K562 (cell line): ENCODE measurements around the gene GGNBP2. TPM values are rescaled to one million over a fixed set of nuclear protein-coding genes. Genes with fewer than 3 reads are reported as not detected.
A peak's percentile ranks its signal among the peaks of the same experiment; 100 is the strongest.

Experiments used
- ASH1L ChIP-seq: fragments of 450-650 bp; IDR thresholded peaks from 2 replicates; pipeline ENCODE4 v1.6.1; 2018; ENCODE audit warnings: borderline replicate concordance, mild to moderate bottlenecking, low read depth; ENCODE audit not compliant: partially characterized antibody
- CBFB ChIP-seq: sonication (generic); formaldehyde crosslinking; IDR thresholded peaks from 2 replicates; pipeline ENCODE4 v1.4.0; 2020; ENCODE audit warnings: mild to moderate bottlenecking, missing genetic modification reagents
- CBX1 ChIP-seq: sonication (generic); IDR thresholded peaks from 2 replicates; pipeline ENCODE4 v1.6.1; 2016; ENCODE audit warnings: antibody characterized with exemption, low read depth, mild to moderate bottlenecking
- CBX3 ChIP-seq, 2 experiments: IDR thresholded peaks; 1 replicate in 1 of 2; 2 replicates in 1 of 2; pipeline ENCODE4 v1.6.1; 2012; ENCODE audit warnings: inconsistent platforms in 2 of 2, low read length in 2 of 2, borderline replicate concordance in 1 of 2, control low read depth in 1 of 2
- CBX5 ChIP-seq: IDR thresholded peaks from 2 replicates; pipeline ENCODE4 v1.6.1; 2014; ENCODE audit warnings: low read depth, borderline replicate concordance
- CREM ChIP-seq: IDR thresholded peaks from 2 replicates; pipeline ENCODE4 v1.6.1; 2014; ENCODE audit warnings: antibody characterized with exemption, low read depth
- E2F1 ChIP-seq: sonication (generic); formaldehyde crosslinking; IDR thresholded peaks from 2 replicates; pipeline ENCODE4 v1.8.1; 2023; ENCODE audit warnings: mild to moderate bottlenecking, missing genetic modification reagents, moderate library complexity
- ELF1 ChIP-seq: fragments of 200-800 bp; sonication (Bioruptor generic); IDR thresholded peaks from 2 replicates; pipeline ENCODE4 v1.6.1; 2016; ENCODE audit warnings: missing genetic modification characterization, missing compliant biosample characterization
- FOXK2 ChIP-seq, 2 experiments: fragments of 450-650 bp; IDR thresholded peaks in 1 of 2; conservative IDR thresholded peaks in 1 of 2; 2 replicates each; pipeline ENCODE4 v1.6.1; 2016; ENCODE audit warnings: low read depth in 2 of 2, mild to moderate bottlenecking in 1 of 2
- GATAD2A ChIP-seq: fragments of 450-650 bp; IDR thresholded peaks from 2 replicates; pipeline ENCODE4 v1.6.1; 2017
- HDAC1 ChIP-seq, 2 experiments: fragments of 450-650 bp; IDR thresholded peaks; 2 replicates each; pipeline ENCODE4 v1.6.1; 2016 to 2017; ENCODE audit warnings: inconsistent platforms in 1 of 2, mild to moderate bottlenecking in 1 of 2, moderate library complexity in 1 of 2
- LARP7 ChIP-seq: fragments of 450-650 bp; IDR thresholded peaks from 2 replicates; pipeline ENCODE4 v1.6.1; 2016
- NFYB ChIP-seq: IDR thresholded peaks from 2 replicates; pipeline ENCODE4 v1.6.1; 2011; ENCODE audit warnings: mild to moderate bottlenecking, moderate library complexity; ENCODE audit not compliant: insufficient read length; ENCODE audit errors: extremely low read depth
- RCOR1 ChIP-seq, 2 experiments: IDR thresholded peaks; 2 replicates each; pipeline ENCODE4 v1.6.1; 2012; ENCODE audit warnings: low read depth in 2 of 2, low read length in 2 of 2, borderline replicate concordance in 1 of 2, improper control_type of control experiment in 1 of 2
- SIRT6 ChIP-seq: IDR thresholded peaks from one replicate; pipeline ENCODE4 v1.6.1; 2012; ENCODE audit warnings: low read depth, mild to moderate bottlenecking, control low read depth, inconsistent platforms, low read length, moderate library complexity
- TFAM ChIP-seq: fragments of 250-450 bp; sonication (Bioruptor Pico); conservative IDR thresholded peaks from 2 replicates; pipeline ENCODE4 v1.5.0; 2021; ENCODE audit warnings: mild to moderate bottlenecking, moderate library complexity
- ZBTB33 ChIP-seq: sonication (generic); formaldehyde crosslinking; IDR thresholded peaks from 2 replicates; pipeline ENCODE4 v1.8.1; 2023; ENCODE audit warnings: mild to moderate bottlenecking, missing genetic modification reagents
- ZBTB7A ChIP-seq: IDR thresholded peaks from 2 replicates; pipeline ENCODE4 v1.6.1; 2011; ENCODE audit warnings: low read depth, mild to moderate bottlenecking, low read length, moderate library complexity, borderline replicate concordance; ENCODE audit not compliant: control insufficient read depth
- ZFP91 ChIP-seq: sonication (generic); formaldehyde crosslinking; IDR thresholded peaks from 2 replicates; pipeline ENCODE4 v1.8.0; 2022; ENCODE audit warnings: mild to moderate bottlenecking, missing genetic modification reagents
- polyA plus RNA-seq, 8 experiments: library from polyadenylated mRNA; depleted of rRNA in 4 of 8; stranded (reverse) in 5 of 8; unstranded in 3 of 8; fragments of >200 nt; fragmentation: Nextera tagmentation in 2 of 8; fragmentation: Illumina TruSeq in 1 of 8; extraction: Ambion mirVana in 2 of 8; extraction: Trizol in 1 of 8; gene quantifications; 2 replicates each; pipeline versions ENCODE4 v1.2.1 to v1.2.3, GENCODE V29; 2011 to 2014; ENCODE audit warnings: inconsistent platforms in 1 of 8, missing spikeins in 1 of 8
- total RNA-seq, 7 experiments: library from RNA; depleted of rRNA in 6 of 7; stranded (reverse); fragments of >200 nt in 6 of 7; fragmentation: Illumina TruSeq in 2 of 7; extraction: Trizol in 2 of 7; gene quantifications; 2 replicates each; pipeline versions ENCODE4 v1.2.1 to v1.2.3, GENCODE V29; 2011 to 2021; ENCODE audit warnings: low replicate concordance in 1 of 7
- TF ChIP-seq, protein P1 (sequence below): fragments of 450-650 bp; IDR thresholded peaks from 2 replicates; pipeline ENCODE4 v1.6.1; 2017; ENCODE audit warnings: mild to moderate bottlenecking, moderate library complexity
- TF ChIP-seq, protein P2 (sequence below): IDR thresholded peaks from 2 replicates; pipeline ENCODE4 v1.6.1; 2014; ENCODE audit warnings: antibody characterized with exemption

GGNBP2 gene
- total and polyA plus RNA-seq, 9 of the 15 experiments (the other 6 are each of a cell fraction or from before 2014, with no cell fraction given) = 35.7 to 96.6 (median 64.1) TPM

- peak; percentile 93 for TF ChIP-seq ZBTB33 (CRISPR knock-in tag)
- no peak for TF ChIP-seq ELF1 (tag)
- TF ChIP-seq HDAC1 (IDR thresholded peaks at IDR 0.05) = no peak
- TF ChIP-seq LARP7 = no peak
- TF ChIP-seq TFAM (CRISPR knock-in tag) = no peak
- peak; percentile 42; the same call in 1 of the 2 replicates for TF ChIP-seq GATAD2A
- TF ChIP-seq FOXK2 (conservative IDR thresholded peaks at IDR 0.05 in 1 of 2, IDR thresholded peaks at IDR 0.05 in 1 of 2; ENCODE audit: low read depth in 2 of 2) = peak; percentile 56 to 73; a peak in 3 of 4 replicates
- no peak for TF ChIP-seq ASH1L
- TF ChIP-seq NFYB = no peak
- TF ChIP-seq SIRT6 = no peak
- TF ChIP-seq RCOR1 (IDR thresholded peaks at IDR 0.05; ENCODE audit: borderline replicate concordance in 1 of 2, low read depth in 2 of 2, low read length in 2 of 2) = peak in 1 of 2 experiments; percentile 77; a peak in 2 of 4 replicates
- TF ChIP-seq E2F1 (CRISPR knock-in tag) = no peak
- TF ChIP-seq CREM = peak; percentile 82
- TF ChIP-seq CBX1 = no peak
- TF ChIP-seq ZFP91 (CRISPR knock-in tag) = no peak
- peak in 1 of 2 experiments; percentile 41; a peak in 1 of 3 replicates for TF ChIP-seq CBX3 (IDR thresholded peaks at IDR 0.05; ENCODE audit: borderline replicate concordance in 1 of 2, low read length in 2 of 2)
- TF ChIP-seq CBFB (CRISPR knock-in tag) = no peak
- no peak for TF ChIP-seq CBX5
- TF ChIP-seq, protein P1, sequence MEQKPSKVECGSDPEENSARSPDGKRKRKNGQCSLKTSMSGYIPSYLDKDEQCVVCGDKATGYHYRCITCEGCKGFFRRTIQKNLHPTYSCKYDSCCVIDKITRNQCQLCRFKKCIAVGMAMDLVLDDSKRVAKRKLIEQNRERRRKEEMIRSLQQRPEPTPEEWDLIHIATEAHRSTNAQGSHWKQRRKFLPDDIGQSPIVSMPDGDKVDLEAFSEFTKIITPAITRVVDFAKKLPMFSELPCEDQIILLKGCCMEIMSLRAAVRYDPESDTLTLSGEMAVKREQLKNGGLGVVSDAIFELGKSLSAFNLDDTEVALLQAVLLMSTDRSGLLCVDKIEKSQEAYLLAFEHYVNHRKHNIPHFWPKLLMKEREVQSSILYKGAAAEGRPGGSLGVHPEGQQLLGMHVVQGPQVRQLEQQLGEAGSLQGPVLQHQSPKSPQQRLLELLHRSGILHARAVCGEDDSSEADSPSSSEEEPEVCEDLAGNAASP = no peak
- TF ChIP-seq, protein P2, sequence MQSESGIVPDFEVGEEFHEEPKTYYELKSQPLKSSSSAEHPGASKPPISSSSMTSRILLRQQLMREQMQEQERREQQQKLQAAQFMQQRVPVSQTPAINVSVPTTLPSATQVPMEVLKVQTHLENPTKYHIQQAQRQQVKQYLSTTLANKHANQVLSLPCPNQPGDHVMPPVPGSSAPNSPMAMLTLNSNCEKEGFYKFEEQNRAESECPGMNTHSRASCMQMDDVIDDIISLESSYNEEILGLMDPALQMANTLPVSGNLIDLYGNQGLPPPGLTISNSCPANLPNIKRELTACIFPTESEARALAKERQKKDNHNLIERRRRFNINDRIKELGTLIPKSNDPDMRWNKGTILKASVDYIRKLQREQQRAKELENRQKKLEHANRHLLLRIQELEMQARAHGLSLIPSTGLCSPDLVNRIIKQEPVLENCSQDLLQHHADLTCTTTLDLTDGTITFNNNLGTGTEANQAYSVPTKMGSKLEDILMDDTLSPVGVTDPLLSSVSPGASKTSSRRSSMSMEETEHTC = no peak
- TF ChIP-seq ZBTB7A = peak; percentile 51; the same call in 1 of the 2 replicates
Measured at GRCh38 chr17:36608794-36609497, 64.2 kb downstream of the GGNBP2 start (continued).
